SIG-M5 treated with dmso at 0.1 percent for 504 hours (cell line): ENCODE measurements around the gene GPRASP3.

Experiments used
- DNase-seq: peaks from one replicate; lab custom pipeline; 2025; ENCODE audit not compliant: unreplicated experiment; lab: John Stamatoyannopoulos, UW

Gene GPRASP3

DNA sequence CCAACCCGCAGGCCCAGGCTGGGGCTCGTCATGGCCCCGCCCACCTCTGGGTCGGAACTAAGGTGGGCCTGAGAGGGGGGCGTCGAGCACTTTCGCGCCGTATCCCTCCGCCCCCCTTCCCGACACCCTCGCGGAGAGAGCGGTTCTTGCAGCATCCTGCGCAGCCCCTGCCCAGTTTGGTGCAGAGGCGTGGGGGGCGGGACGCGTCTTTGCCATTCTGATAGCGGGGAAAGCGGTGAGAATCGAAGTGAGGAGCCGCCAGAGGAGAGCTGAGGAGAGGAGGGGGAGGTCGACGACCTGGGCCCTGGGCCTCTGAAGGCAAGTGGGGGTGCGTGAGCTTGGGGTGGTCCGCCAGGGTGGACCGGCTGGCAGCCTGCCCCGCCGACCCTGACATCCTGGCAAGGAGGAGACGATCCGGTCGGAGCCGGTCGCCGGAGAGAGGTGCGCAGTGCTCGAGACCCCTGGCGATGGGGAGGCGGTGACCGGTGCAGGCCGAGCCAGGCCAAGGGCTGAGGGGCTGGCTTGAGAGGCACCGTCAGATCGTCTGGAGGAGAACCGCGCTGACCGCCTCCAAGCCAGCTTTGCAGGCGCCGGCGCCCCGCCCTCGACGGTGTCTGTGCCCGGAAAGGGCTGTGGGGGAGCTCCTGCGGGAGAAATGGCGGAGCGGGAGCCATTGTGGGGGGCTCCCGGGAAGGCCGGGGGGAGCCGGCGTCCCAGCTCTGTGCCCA lies 25.5 kb downstream of the GPRASP3 start:
- no peak for DNase-seq

DNA sequence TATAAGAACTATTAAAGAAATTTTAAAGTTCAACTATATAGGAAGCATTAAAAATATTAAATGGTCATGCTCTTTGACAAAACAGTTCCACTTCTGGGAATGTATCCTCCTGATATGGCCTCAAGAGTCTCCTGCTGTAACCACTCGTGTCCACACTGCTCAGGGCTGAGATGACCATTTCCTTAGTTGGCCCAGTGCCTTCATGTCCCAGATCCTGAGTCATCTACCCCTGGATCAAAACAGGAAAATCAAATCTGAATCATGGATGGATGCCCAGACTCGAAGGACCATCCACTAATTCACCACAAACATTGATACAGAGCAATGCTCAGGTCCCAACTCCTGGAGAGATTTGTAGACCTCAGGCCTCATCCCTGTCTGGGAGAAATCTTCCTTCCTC lies 44.7 kb downstream of the GPRASP3 start:
- DNase-seq: no peak

DNA sequence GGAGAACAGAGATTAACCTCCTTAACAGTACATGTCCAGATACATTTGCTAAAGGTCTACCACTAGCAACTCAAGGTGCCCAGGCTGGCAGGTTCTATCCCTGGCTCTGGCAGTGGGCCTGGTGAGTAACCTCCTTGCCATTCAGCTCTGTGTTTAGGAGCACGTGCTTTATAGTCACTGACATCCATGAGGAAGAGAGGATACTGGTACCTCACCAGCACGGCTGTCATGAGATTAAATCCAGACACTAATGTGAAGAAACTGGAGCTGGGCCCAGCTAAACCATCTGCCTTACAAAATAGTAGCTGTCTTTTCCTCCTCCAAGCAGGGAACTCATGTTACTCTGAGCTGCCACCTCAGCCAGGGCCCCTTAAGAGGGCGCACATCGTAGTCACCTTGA lies 45.3 kb downstream of the GPRASP3 start:
- DNase-seq: no peak

DNA sequence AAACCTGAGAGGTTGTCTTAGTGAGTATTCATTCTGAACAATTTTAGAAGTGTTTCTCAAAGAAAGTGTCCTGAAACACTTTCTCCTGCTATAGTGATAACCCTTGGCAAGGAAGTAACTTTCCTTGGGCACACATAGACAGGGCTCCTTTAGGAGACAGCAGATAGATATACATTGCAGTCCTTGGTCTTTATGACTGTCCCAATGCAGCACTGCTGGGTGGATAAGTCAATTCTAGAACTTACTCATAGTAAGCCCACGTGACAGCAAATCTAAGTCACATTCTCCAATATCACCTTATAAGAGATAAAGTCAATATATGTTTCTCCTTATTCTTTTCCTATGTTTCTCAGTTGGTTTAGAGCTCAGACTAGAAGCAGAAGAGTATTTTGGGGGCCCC lies 46.7 kb downstream of the GPRASP3 start:
- no peak for DNase-seq

DNA sequence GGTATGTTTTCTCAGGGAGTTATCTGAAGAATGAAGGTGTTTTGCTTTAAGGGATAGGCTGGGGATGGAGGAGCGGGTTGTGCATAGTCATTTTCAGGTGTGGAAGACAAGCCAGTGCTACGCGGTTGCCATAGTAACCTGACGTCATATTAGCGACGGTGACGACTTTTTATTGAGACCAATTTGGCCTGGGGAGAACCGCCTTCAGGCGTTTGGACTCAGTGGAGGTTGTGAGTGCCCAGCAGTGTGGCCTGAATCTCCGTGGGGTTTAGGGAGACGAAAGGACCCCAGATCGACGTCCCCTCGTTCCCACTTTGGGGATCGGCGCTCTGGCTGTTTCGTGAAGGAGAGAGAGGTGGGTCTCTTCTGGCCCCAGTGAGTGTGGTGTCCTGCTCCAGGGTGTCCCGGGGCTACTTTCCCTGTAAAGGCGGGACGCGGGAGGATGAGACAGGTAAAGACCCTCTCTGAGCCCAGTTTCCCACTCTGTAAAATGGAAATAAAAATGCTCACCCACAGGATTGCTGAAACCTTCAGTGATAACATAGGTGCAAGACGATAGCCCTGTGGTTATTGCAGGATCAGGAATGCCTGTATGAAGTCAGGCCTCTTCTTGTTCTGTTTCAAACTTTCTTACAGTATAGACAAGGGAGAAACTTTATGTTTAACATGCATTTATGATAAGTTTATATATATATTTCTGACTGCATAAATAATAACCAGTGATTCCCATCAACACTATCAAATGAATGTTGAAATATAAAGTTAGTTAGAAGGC lies 48.6 kb downstream of the GPRASP3 start:
- DNase-seq: peak; percentile 51
